NCI-H146 treated with DMSO at 0.1 percent for 48 hours (cell line): ENCODE data around the gene PARD3B.

Experiments used
- DNase-seq: peaks from one replicate; lab custom pipeline; 2025; ENCODE audit not compliant: unreplicated experiment; lab: John Stamatoyannopoulos, UW

Gene PARD3B

DNA sequence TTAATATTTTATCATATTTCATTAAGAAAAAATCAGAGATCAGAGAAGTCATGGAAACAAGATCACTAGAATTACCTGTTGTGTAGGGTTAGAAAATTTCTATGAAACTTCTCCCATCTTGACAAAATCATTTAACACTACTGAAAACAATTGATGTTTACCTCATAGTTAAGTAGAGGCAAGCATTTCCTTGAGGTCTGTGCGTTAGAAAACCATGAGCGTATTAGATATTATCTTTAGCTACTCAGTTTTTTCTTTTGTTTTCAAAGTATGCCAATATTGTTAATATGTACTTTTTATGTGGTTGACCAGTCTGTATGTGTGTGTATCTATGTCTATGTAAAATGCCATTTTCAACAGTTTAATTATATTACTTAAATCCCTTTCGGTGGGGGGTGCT, 335.7 kb downstream of the PARD3B start:
- DNase-seq = no peak

DNA sequence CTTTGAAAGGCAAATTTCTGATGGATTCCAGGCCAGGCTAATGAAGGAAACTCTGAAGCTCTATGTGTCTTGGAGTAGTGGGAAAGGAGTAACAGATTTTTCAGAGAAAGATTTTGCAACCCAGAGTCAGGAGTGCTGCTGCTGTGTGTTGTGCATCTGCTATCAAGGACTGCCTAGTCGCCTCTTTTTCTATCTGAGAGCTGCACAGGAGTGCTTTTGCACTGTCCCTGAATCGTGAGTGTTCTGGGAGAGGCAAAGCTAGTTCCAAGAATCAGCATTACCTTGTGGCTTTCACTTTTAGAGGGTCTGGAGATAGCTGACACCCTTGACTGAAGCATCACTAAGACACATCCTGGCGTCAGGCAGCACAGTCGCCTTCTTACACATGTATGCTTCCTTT, 336.4 kb downstream of the PARD3B start:
- no peak for DNase-seq

GRCh38 chr2:204885747-204886146, 340.5 kb downstream of the PARD3B start:
- no peak for DNase-seq

GRCh38 chr2:204886713-204887112, 341.4 kb downstream of the PARD3B start:
- DNase-seq = no peak

DNA sequence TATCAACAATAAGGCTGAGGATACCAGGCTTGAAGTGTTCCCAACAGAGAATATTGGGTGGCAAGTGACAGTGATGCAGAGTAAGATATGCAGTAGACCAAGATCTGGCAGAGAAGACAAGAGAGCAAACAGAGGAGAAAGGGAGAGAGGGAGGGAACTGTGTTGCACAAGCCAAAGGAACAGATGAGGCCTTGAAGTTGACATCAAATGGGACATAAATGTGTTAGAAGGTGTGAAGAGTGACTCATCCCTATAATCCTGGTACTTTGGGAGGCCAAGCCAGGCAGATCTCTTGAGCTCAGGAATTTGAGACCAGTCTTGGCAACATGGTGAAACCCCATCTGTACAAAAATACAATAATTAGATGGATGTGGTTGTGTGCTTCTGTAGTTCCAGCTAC, 342.9 kb downstream of the PARD3B start:
- DNase-seq = no peak

- DNase-seq = no peak
These were observed 345.4 kb downstream of the PARD3B start for GRCh38 chr2:204890680-204891079.

DNA sequence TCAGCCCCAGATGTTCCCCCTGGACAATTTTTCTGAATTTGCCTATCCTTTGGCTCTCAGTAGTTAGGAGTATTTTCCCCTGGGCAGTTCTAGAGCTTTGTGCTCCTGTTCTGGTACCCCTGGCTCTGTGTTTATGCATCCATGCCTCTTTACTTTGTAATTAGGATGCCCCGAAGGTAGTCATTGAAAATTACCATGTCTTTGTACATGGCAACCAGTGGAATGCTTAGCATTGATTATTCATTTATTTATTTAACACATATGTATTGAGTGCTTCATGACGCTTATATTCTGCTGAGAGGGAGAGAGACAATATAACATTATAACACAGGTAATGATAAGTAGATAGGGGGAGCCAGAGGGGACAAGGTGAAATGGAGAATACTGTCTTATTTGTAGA, 346.5 kb downstream of the PARD3B start:
- DNase-seq = no peak

DNA sequence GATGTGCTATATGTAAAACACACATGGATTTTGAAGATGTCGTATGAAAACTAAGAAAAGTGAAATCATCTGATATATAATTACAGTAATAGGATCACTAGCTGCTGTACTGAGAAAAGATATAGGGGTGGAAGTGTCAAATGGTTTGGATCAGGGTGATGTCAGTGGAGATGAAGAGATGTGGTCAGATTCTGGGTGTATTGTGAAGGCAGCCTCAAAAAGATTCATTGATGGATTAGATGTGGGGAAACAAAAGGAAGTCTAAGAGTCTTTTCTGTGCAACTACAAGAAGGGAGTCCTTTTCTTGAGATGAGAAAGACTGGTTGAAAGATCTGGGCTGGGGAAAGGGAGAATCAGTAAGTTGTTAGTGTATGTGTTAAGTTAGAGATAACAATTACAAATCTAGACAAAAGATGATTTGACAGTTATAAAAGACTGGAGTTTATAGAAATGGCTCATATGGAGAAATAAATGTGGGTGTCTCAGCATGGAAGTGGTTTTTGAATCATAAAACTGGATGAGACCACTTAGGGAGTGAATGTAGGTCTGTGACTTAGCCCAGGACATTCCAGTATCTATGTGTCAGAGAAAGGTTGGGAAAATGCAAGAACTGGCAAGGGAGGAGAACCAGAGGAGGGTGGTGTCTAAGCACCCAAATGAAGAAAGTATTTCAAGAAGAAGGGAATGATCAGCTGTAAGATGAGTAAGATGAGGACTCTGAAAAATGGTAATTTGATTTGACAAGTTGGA, 347.4 kb downstream of the PARD3B start:
- no peak for DNase-seq

- DNase-seq = no peak
These were observed 350.9 kb downstream of the PARD3B start for GRCh38 chr2:204896146-204896545.

DNA sequence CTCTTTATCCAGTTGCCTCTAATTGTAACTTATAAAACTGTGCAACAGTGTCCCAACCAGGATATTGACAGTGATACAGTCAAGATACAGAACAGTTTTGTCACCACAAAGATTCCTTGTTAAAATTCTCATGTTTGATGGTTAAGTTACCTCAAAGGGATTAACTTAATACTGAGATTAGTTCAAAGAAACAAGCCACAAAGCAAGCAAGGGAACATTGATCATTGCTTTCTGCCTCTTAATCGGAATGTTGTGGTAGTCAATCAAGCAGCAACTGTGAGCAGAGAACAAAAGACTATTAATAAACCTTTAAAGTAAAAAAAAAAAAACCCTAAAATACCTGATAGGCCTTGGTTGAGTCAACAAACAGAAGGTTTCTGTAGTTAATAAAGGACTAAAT, 352.3 kb downstream of the PARD3B start:
- no peak for DNase-seq

- no peak for DNase-seq
These were observed 353.8 kb downstream of the PARD3B start for GRCh38 chr2:204898928-204899640.

- no peak for DNase-seq
These were observed 354.7 kb downstream of the PARD3B start for GRCh38 chr2:204899983-204900382.

DNA sequence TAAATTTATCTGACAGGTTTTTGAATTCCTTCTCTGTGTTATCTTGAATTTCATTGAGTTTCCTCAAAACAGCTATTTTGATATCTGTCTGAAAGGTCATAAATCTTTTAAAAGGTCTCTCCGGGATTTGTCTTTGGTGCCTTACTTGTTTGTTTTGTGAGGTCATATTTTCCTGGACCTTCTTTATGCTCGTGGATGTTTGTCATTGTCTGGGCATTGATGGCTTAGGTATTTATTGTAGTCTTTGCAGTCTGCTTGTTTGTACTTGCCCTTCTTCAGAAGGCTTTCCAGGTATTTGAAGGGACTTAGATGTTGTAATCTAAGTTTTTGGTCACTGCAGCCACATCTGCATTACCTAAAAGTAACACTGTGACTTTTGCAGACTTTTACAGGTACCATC, 355.2 kb downstream of the PARD3B start:
- peak; percentile 5 for DNase-seq

GRCh38 chr2:204900910-204901309, 355.6 kb downstream of the PARD3B start:
- DNase-seq = no peak

DNA sequence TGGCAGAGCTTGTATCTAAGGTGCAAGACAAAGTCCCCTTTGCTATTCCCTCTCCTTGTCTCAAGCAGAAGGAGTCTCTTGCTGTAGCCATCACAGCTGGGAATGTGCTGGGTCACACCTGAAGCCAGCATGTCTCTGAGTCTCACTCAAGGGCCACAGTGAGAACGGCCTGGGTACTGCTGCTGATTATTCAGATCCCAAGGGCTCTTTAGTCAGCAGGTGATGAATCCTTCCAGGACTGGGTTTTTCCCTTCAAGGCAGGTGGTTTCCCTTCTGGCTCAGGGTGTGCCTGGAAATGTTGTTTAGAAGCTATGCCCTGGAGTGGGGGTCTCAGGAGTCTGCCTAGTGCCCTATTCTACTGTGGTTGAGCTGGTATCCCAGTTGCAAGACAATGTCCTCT, 356.3 kb downstream of the PARD3B start:
- no peak for DNase-seq

DNA sequence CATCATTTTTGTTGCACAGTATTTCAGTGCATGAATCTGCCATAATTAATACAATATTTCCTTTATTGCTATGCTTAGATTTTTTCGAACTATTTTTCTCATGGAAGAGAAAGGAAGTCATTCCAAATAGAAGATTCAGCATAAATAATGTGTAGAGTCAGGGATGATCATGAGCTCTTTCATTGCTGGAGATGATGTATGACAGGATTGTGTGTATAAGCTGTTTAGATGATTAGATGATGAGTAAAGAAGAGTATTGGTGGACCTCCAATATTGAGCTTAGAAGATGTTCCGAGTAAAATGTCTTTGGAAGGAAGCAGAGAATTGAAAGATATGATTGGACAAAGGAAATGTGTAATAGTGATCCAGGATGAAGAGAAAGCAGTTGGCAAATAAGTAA, 364.5 kb downstream of the PARD3B start:
- DNase-seq = no peak

- DNase-seq = no peak
These were observed 368.0 kb downstream of the PARD3B start for GRCh38 chr2:204913312-204913711.

DNA sequence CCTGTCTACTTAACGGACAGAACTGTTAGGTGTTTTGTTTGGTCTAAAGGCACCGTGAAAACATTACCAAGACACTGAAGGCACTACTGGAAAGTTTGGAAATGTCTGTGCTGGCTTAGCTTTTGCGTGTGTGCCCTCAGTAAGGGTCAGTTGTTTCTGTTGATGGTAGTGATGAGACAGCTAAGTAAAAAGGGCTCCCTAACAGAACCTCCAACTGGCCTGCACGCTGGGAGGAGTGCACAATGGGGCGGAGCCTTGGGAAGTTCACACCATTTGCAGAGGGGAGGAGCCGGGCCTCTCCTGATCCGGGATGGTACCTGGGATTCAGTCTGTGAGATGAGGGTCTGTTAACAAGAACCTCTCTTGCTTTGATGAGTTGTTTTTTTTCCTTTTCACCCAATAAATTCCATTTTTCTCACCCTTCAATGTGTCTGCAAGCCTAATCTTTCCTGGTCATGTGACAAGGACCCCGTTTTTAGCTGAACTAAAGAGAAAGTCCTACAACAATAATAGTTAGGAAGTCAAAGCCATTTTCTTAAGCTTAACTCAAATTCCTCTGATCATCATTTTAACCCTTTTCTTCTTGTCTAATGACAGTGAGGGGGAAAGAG, 368.7 kb downstream of the PARD3B start:
- DNase-seq = no peak

- DNase-seq = no peak
These were observed 369.4 kb downstream of the PARD3B start for GRCh38 chr2:204914708-204915107.

GRCh38 chr2:204917089-204917701, 371.9 kb downstream of the PARD3B start:
- DNase-seq = no peak

- no peak for DNase-seq
These were observed 375.5 kb downstream of the PARD3B start for GRCh38 chr2:204920776-204921175.

DNA sequence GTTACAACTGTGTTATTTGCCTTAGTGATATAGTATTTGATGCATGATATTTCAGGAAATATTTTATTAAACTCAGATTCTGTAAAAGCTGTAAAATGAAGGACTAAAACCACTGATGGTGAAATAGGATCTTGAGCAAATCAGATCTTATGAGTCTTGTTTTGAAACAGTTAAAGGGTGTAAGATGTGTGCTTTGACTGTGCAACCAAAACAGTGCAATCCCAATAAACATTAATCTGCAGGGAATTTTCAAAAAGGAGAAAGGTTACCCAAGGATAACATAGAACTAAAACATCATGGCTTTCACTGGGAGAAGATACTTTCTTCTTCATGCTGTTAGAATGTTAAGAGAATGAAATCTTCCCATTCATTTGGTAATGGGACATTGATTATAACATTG, 378.7 kb downstream of the PARD3B start:
- no peak for DNase-seq
